ENCODE results near the gene MOGAT1.
"Not testable (repeated sequence)": the region's sequence is repeated elsewhere in the genome, so short reads cannot be mapped to it uniquely, and the experiment has no call there.

MOGAT1 gene

GRCh38 chr2:222673273-222673672 is 1.8 kb downstream of the MOGAT1 start:
- H3K9me3 ChIP-seq (ENCODE audit: control insufficient read depth, low read depth, low read length): no peaks in the 10 kb centered on the region
- H3K36me3 ChIP-seq (ENCODE audit: control insufficient read depth, low read depth, low read length): no peaks in the 10 kb centered on the region
- H3K27ac ChIP-seq (ENCODE audit: low read length): no peak overlapping the region
- H3K4me3 ChIP-seq (ENCODE audit: low read length): no peak overlapping the region
- H3K27me3 ChIP-seq (ENCODE audit: control insufficient read depth, insufficient read depth, low read length): peaks cover 35% of the 10 kb centered on the region
- H3K4me1 ChIP-seq (ENCODE audit: control insufficient read depth, low read depth, low read length): no peaks in the 10 kb centered on the region
- H3K9ac ChIP-seq (ENCODE audit: low read length): no peak overlapping the region

- Histone ChIP-seq H3K27ac (ENCODE audit: low read length) (no peak overlapping the region), H3K4me3 (ENCODE audit: low read length) (no peak overlapping the region), H3K4me1 (ENCODE audit: control insufficient read depth, low read depth, low read length) (no peaks in the 10 kb centered on the region), H3K9ac (ENCODE audit: low read length) (no peak overlapping the region), H3K27me3 (ENCODE audit: control insufficient read depth, insufficient read depth, low read length) (peaks cover 35% of the 10 kb centered on the region), H3K9me3 (ENCODE audit: control insufficient read depth, low read depth, low read length) (no peaks in the 10 kb centered on the region), H3K36me3 (ENCODE audit: control insufficient read depth, low read depth, low read length) (no peaks in the 10 kb centered on the region)
Observed at GRCh38 chr2:222673883-222674282, 2.4 kb downstream of the MOGAT1 start.

GRCh38 chr2:222677981-222678380 is 6.5 kb downstream of the MOGAT1 start:
- no peaks in the 10 kb centered on the region for H3K4me1 ChIP-seq (ENCODE audit: control insufficient read depth, low read depth, low read length)
- no peak overlapping the region for H3K9ac ChIP-seq (ENCODE audit: low read length)
- no peak overlapping the region for H3K27ac ChIP-seq (ENCODE audit: low read length)
- H3K9me3 ChIP-seq (ENCODE audit: control insufficient read depth, low read depth, low read length): no peaks in the 10 kb centered on the region
- H3K27me3 ChIP-seq (ENCODE audit: control insufficient read depth, insufficient read depth, low read length): no peaks in the 10 kb centered on the region
- no peak overlapping the region for H3K4me3 ChIP-seq (ENCODE audit: low read length)
- H3K36me3 ChIP-seq (ENCODE audit: control insufficient read depth, low read depth, low read length): no peaks in the 10 kb centered on the region

GRCh38 chr2:222683805-222684204 is 12.3 kb downstream of the MOGAT1 start:
- Histone ChIP-seq H3K27me3 (ENCODE audit: control insufficient read depth, insufficient read depth, low read length) (no peaks in the 10 kb centered on the region), H3K27ac (ENCODE audit: low read length) (no peak overlapping the region), H3K4me3 (ENCODE audit: low read length) (no peak overlapping the region), H3K4me1 (ENCODE audit: control insufficient read depth, low read depth, low read length) (no peaks in the 10 kb centered on the region), H3K9ac (ENCODE audit: low read length) (no peak overlapping the region), H3K9me3 (ENCODE audit: control insufficient read depth, low read depth, low read length) (no peaks in the 10 kb centered on the region), H3K36me3 (ENCODE audit: control insufficient read depth, low read depth, low read length) (no peaks in the 10 kb centered on the region)

- no peaks in the 10 kb centered on the region for H3K9me3 ChIP-seq (ENCODE audit: control insufficient read depth, low read depth, low read length)
- no peak overlapping the region for H3K27ac ChIP-seq (ENCODE audit: low read length)
- no peaks in the 10 kb centered on the region for H3K4me1 ChIP-seq (ENCODE audit: control insufficient read depth, low read depth, low read length)
- H3K9ac ChIP-seq (ENCODE audit: low read length): no peak overlapping the region
- no peaks in the 10 kb centered on the region for H3K36me3 ChIP-seq (ENCODE audit: control insufficient read depth, low read depth, low read length)
- no peak overlapping the region for H3K4me3 ChIP-seq (ENCODE audit: low read length)
- no peaks in the 10 kb centered on the region for H3K27me3 ChIP-seq (ENCODE audit: control insufficient read depth, insufficient read depth, low read length)
Observed at GRCh38 chr2:222686086-222686750, 14.8 kb downstream of the MOGAT1 start.

GRCh38 chr2:222688917-222689316 is 17.5 kb downstream of the MOGAT1 start:
- H3K9ac ChIP-seq (ENCODE audit: low read length): no peak overlapping the region
- no peaks in the 10 kb centered on the region for H3K36me3 ChIP-seq (ENCODE audit: control insufficient read depth, low read depth, low read length)
- H3K27ac ChIP-seq (ENCODE audit: low read length): no peak overlapping the region
- H3K27me3 ChIP-seq (ENCODE audit: control insufficient read depth, insufficient read depth, low read length): no peaks in the 10 kb centered on the region
- H3K4me3 ChIP-seq (ENCODE audit: low read length): no peak overlapping the region
- H3K4me1 ChIP-seq (ENCODE audit: control insufficient read depth, low read depth, low read length): no peaks in the 10 kb centered on the region
- no peaks in the 10 kb centered on the region for H3K9me3 ChIP-seq (ENCODE audit: control insufficient read depth, low read depth, low read length)

GRCh38 chr2:222689322-222689721 is 17.9 kb downstream of the MOGAT1 start:
- no peaks in the 10 kb centered on the region for H3K36me3 ChIP-seq (ENCODE audit: control insufficient read depth, low read depth, low read length)
- H3K4me1 ChIP-seq (ENCODE audit: control insufficient read depth, low read depth, low read length): no peaks in the 10 kb centered on the region
- H3K27ac ChIP-seq (ENCODE audit: low read length): no peak overlapping the region
- H3K4me3 ChIP-seq (ENCODE audit: low read length): no peak overlapping the region
- no peaks in the 10 kb centered on the region for H3K9me3 ChIP-seq (ENCODE audit: control insufficient read depth, low read depth, low read length)
- no peaks in the 10 kb centered on the region for H3K27me3 ChIP-seq (ENCODE audit: control insufficient read depth, insufficient read depth, low read length)
- H3K9ac ChIP-seq (ENCODE audit: low read length): no peak overlapping the region

- H3K9ac ChIP-seq (ENCODE audit: low read length): no peak overlapping the region
- no peaks in the 10 kb centered on the region for H3K4me1 ChIP-seq (ENCODE audit: control insufficient read depth, low read depth, low read length)
- H3K36me3 ChIP-seq (ENCODE audit: control insufficient read depth, low read depth, low read length): no peaks in the 10 kb centered on the region
- H3K27ac ChIP-seq (ENCODE audit: low read length): no peak overlapping the region
- no peaks in the 10 kb centered on the region for H3K27me3 ChIP-seq (ENCODE audit: control insufficient read depth, insufficient read depth, low read length)
- no peaks in the 10 kb centered on the region for H3K9me3 ChIP-seq (ENCODE audit: control insufficient read depth, low read depth, low read length)
- no peak overlapping the region for H3K4me3 ChIP-seq (ENCODE audit: low read length)
Observed at GRCh38 chr2:222690564-222691200, 19.2 kb downstream of the MOGAT1 start.

- not testable (repeated sequence) for H3K9ac ChIP-seq (ENCODE audit: low read length); H3K4me1 ChIP-seq (ENCODE audit: control insufficient read depth, low read depth, low read length); H3K36me3 ChIP-seq (ENCODE audit: control insufficient read depth, low read depth, low read length); H3K4me3 ChIP-seq (ENCODE audit: low read length); H3K27ac ChIP-seq (ENCODE audit: low read length); H3K9me3 ChIP-seq (ENCODE audit: control insufficient read depth, low read depth, low read length); H3K27me3 ChIP-seq (ENCODE audit: control insufficient read depth, insufficient read depth, low read length)
Observed at GRCh38 chr2:222693413-222693812, 22.0 kb downstream of the MOGAT1 start.

- Histone ChIP-seq H3K9ac (ENCODE audit: low read length) (no peak overlapping the region), H3K27me3 (ENCODE audit: control insufficient read depth, insufficient read depth, low read length) (no peaks in the 10 kb centered on the region), H3K4me1 (ENCODE audit: control insufficient read depth, low read depth, low read length) (no peaks in the 10 kb centered on the region), H3K4me3 (ENCODE audit: low read length) (no peak overlapping the region), H3K27ac (ENCODE audit: low read length) (no peak overlapping the region), H3K9me3 (ENCODE audit: control insufficient read depth, low read depth, low read length) (no peaks in the 10 kb centered on the region), H3K36me3 (ENCODE audit: control insufficient read depth, low read depth, low read length) (no peaks in the 10 kb centered on the region)
Observed at GRCh38 chr2:222693837-222694236, 22.4 kb downstream of the MOGAT1 start.

- no peak overlapping the region for H3K9ac ChIP-seq (ENCODE audit: low read length)
- H3K4me3 ChIP-seq (ENCODE audit: low read length): no peak overlapping the region
- no peaks in the 10 kb centered on the region for H3K9me3 ChIP-seq (ENCODE audit: control insufficient read depth, low read depth, low read length)
- H3K27ac ChIP-seq (ENCODE audit: low read length): no peak overlapping the region
- no peaks in the 10 kb centered on the region for H3K36me3 ChIP-seq (ENCODE audit: control insufficient read depth, low read depth, low read length)
- no peaks in the 10 kb centered on the region for H3K4me1 ChIP-seq (ENCODE audit: control insufficient read depth, low read depth, low read length)
- no peaks in the 10 kb centered on the region for H3K27me3 ChIP-seq (ENCODE audit: control insufficient read depth, insufficient read depth, low read length)
Observed at GRCh38 chr2:222698276-222698675, 26.8 kb downstream of the MOGAT1 start.

GRCh38 chr2:222701233-222701632 is 29.8 kb downstream of the MOGAT1 start:
- Histone ChIP-seq H3K9me3 (ENCODE audit: control insufficient read depth, low read depth, low read length) (no peaks in the 10 kb centered on the region), H3K36me3 (ENCODE audit: control insufficient read depth, low read depth, low read length) (no peaks in the 10 kb centered on the region), H3K27me3 (ENCODE audit: control insufficient read depth, insufficient read depth, low read length) (no peaks in the 10 kb centered on the region), H3K27ac (ENCODE audit: low read length) (no peak overlapping the region), H3K4me3 (ENCODE audit: low read length) (no peak overlapping the region), H3K4me1 (ENCODE audit: control insufficient read depth, low read depth, low read length) (no peaks in the 10 kb centered on the region), H3K9ac (ENCODE audit: low read length) (no peak overlapping the region)
